Loucy (cell line): ENCODE data around the gene ADAMTS16.

Experiments used
- EZH2phosphoT487 ChIP-seq: fragments of 200-600 bp; IDR thresholded peaks from 2 replicates; pipeline ENCODE4 v1.6.1; 2018; ENCODE audit warnings: antibody characterized with exemption, mild to moderate bottlenecking, moderate library complexity, borderline replicate concordance
- TF ChIP-seq, protein P1 (sequence below): fragments of 200-600 bp; sonication (generic); conservative IDR thresholded peaks from 2 replicates; pipeline ENCODE4 v1.5.1; 2014; ENCODE audit warnings: mild to moderate bottlenecking, antibody characterized with exemption, low read length

DNA sequence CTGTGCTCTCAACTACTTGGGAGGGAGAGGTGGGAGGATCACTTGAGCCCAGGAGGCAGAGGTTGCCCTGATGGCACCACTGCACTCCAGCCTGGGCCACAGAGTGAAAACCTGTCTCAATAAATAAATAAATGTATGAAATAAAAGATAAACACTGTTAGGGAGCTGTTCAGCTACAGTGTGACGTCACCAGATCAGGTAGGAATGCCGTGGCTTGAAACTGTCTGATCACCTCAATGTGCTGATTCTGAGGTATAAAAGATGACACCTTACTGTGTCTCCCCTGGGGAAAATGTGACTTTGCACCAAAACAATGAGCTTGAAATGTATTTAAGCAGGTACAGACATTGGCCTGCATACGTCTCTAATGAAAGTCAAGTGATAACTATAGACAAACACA lies 133.3 kb downstream of the ADAMTS16 start:
- TF ChIP-seq, protein P1, sequence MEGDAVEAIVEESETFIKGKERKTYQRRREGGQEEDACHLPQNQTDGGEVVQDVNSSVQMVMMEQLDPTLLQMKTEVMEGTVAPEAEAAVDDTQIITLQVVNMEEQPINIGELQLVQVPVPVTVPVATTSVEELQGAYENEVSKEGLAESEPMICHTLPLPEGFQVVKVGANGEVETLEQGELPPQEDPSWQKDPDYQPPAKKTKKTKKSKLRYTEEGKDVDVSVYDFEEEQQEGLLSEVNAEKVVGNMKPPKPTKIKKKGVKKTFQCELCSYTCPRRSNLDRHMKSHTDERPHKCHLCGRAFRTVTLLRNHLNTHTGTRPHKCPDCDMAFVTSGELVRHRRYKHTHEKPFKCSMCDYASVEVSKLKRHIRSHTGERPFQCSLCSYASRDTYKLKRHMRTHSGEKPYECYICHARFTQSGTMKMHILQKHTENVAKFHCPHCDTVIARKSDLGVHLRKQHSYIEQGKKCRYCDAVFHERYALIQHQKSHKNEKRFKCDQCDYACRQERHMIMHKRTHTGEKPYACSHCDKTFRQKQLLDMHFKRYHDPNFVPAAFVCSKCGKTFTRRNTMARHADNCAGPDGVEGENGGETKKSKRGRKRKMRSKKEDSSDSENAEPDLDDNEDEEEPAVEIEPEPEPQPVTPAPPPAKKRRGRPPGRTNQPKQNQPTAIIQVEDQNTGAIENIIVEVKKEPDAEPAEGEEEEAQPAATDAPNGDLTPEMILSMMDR = no peak
- no peak for TF ChIP-seq EZH2phosphoT487
